HG02884 (cell line): ENCODE results near the gene NXPH4.
A peak's percentile ranks its signal among the peaks of the same experiment; 100 is the strongest.

ENCODE experiments used
- ATAC-seq: cut with Tn5 transposase; IDR thresholded peaks from one replicate; pipeline ENCODE4 v1.9.1; 2021; ENCODE audit warnings: mild to moderate bottlenecking, moderate library complexity; ENCODE audit not compliant: unreplicated experiment

NXPH4 gene

GRCh38 chr12:57182918-57183575 is 33.5 kb upstream of the NXPH4 start:
- ATAC-seq = peak; percentile 80

- no peak for ATAC-seq
These were observed 32.5 kb upstream of the NXPH4 start for GRCh38 chr12:57183939-57184725.

GRCh38 chr12:57185403-57185802 is 31.2 kb upstream of the NXPH4 start:
- ATAC-seq = no peak

GRCh38 chr12:57185906-57186508 is 30.6 kb upstream of the NXPH4 start:
- no peak for ATAC-seq

GRCh38 chr12:57187222-57188089 is 29.1 kb upstream of the NXPH4 start:
- ATAC-seq = no peak

- no peak for ATAC-seq
These were observed 28.5 kb upstream of the NXPH4 start for GRCh38 chr12:57188090-57188425.

- no peak for ATAC-seq
These were observed 26.6 kb upstream of the NXPH4 start for GRCh38 chr12:57190037-57190436.

- ATAC-seq = no peak
These were observed 25.8 kb upstream of the NXPH4 start for GRCh38 chr12:57190821-57191220.

GRCh38 chr12:57191410-57191809 is 25.2 kb upstream of the NXPH4 start:
- ATAC-seq = no peak

GRCh38 chr12:57192920-57193319 is 23.7 kb upstream of the NXPH4 start:
- no peak for ATAC-seq

GRCh38 chr12:57193706-57194245 is 22.8 kb upstream of the NXPH4 start:
- ATAC-seq = no peak

- ATAC-seq = no peak
These were observed 22.3 kb upstream of the NXPH4 start for GRCh38 chr12:57194253-57194652.

GRCh38 chr12:57195186-57195585 is 21.4 kb upstream of the NXPH4 start:
- ATAC-seq = no peak

GRCh38 chr12:57195611-57196371 is 20.8 kb upstream of the NXPH4 start:
- no peak for ATAC-seq

- no peak for ATAC-seq
These were observed 20.2 kb upstream of the NXPH4 start for GRCh38 chr12:57196439-57196838.

- ATAC-seq = no peak
These were observed 19.6 kb upstream of the NXPH4 start for GRCh38 chr12:57196956-57197355.

GRCh38 chr12:57198329-57198728 is 18.3 kb upstream of the NXPH4 start:
- no peak for ATAC-seq

- ATAC-seq = no peak
These were observed 17.4 kb upstream of the NXPH4 start for GRCh38 chr12:57199191-57199590.

- no peak for ATAC-seq
These were observed 16.1 kb upstream of the NXPH4 start for GRCh38 chr12:57200497-57200896.

GRCh38 chr12:57201219-57201618 is 15.4 kb upstream of the NXPH4 start:
- no peak for ATAC-seq
